IMR-90 (cell line): ENCODE results near the gene USP36. TPM values are rescaled to one million over a fixed set of nuclear protein-coding genes. Genes with fewer than 3 reads are reported as not detected.

ENCODE experiments used
- BHLHE40 ChIP-seq: fragments of 150-350 bp; IDR thresholded peaks from 2 replicates; pipeline ENCODE4 v1.6.1; 2016; ENCODE audit warnings: mild to moderate bottlenecking, low read depth, low read length
- CHD1 ChIP-seq: IDR thresholded peaks from 2 replicates; pipeline ENCODE4 v1.6.1; 2012; ENCODE audit warnings: low read depth, low read length, improper control_type of control experiment
- FOS ChIP-seq: fragments of 150-350 bp; IDR thresholded peaks from 2 replicates; pipeline ENCODE4 v1.6.1; 2016; ENCODE audit warnings: low read depth, low read length
- POLR2A ChIP-seq: IDR thresholded peaks from 2 replicates; pipeline ENCODE4 v1.6.1; 2012; ENCODE audit warnings: mild to moderate bottlenecking, low read depth, low read length
- USF2 ChIP-seq: fragments of 150-350 bp; IDR thresholded peaks from 2 replicates; pipeline ENCODE4 v1.6.1; 2017; ENCODE audit warnings: mild to moderate bottlenecking, antibody characterized with exemption, low read length, low read depth
- polyA plus RNA-seq, 3 experiments: library from polyadenylated mRNA; depleted of rRNA; stranded (reverse); fragments of >200 nt; gene quantifications; 2 replicates each; pipeline ENCODE4 v1.2.3, GENCODE V29; 2012; ENCODE audit warnings: low replicate concordance in 1 of 3
- total RNA-seq: library from RNA; depleted of rRNA; stranded (reverse); fragments of >200 nt; gene quantifications from 2 replicates; pipeline ENCODE4 v1.2.3, GENCODE V29; 2012
- TF ChIP-seq, protein P1 (sequence below): fragments of 150-350 bp; IDR thresholded peaks from 2 replicates; pipeline ENCODE4 v1.6.1; 2016; ENCODE audit warnings: low read depth, mild to moderate bottlenecking, low read length, moderate library complexity, borderline replicate concordance

USP36 gene
- total and polyA plus RNA-seq, 2 of the 4 experiments (the other 2 are of a cell fraction): 30.6 to 38.3 TPM

DNA sequence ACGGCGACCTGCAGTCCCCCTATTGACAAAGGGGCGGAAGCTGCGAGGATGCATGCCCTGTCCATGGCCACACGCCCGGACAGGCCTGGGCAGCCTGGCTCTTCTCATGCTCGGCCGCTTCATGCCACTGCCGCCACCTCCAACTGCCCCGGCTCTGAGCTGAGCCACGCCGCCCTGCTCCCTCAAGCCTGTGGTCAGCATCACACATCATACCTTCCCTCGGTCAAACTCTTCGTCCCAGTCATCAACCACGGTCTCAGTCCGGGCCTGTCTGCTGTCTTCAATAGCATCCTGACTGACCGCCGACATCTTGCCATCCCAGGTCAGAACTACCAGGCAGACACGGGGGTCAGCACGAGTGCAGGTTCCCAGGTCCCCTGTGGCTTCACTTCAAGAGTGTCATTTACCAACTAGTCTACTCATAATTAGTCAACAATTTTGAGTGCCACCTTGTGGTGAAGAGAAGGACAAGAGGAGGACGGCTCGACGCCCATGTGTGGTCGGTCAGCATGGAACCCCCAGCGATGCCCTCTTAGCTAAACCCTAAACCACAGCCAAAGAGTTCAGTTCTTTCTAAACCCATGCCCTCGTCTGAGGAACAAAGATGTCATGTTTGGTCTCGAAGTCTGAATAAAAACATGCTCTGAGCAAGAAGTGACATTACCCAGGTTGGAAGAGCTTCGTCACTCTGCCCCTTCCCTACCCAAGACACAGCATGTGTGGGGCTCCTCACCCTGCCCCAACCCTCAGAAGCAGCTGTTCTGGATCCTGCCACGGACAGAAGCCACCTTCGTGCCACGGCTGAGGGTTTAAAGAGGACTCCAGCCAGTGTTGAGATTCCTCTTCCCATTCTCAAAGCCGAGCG is 41.7 kb downstream of the USP36 start (continued):
- TF ChIP-seq USF2: no peak
- no peak for TF ChIP-seq BHLHE40
- TF ChIP-seq, protein P1, sequence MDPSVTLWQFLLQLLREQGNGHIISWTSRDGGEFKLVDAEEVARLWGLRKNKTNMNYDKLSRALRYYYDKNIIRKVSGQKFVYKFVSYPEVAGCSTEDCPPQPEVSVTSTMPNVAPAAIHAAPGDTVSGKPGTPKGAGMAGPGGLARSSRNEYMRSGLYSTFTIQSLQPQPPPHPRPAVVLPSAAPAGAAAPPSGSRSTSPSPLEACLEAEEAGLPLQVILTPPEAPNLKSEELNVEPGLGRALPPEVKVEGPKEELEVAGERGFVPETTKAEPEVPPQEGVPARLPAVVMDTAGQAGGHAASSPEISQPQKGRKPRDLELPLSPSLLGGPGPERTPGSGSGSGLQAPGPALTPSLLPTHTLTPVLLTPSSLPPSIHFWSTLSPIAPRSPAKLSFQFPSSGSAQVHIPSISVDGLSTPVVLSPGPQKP: no peak
- TF ChIP-seq FOS: no peak
- no peak for TF ChIP-seq CHD1
- TF ChIP-seq POLR2A: no peak
